Keratinocyte (primary cell): ENCODE measurements around the gene ABHD16A.

ENCODE experiments used
- EZH2 ChIP-seq: IDR thresholded peaks from one replicate; pipeline ENCODE4 v1.6.1; 2012; ENCODE audit warnings: inconsistent platforms, mild to moderate bottlenecking, low read length, moderate library complexity
- TF ChIP-seq, protein P1 (sequence below), 3 experiments: IDR thresholded peaks in 1 of 3; conservative IDR thresholded peaks in 1 of 3; optimal IDR thresholded peaks in 1 of 3; 2 replicates in 2 of 3; 3 replicates in 1 of 3; pipeline versions ENCODE3 to v1.5.1; 2011; ENCODE audit warnings: low read length in 3 of 3, mild to moderate bottlenecking in 3 of 3, moderate library complexity in 2 of 3, control low read depth in 1 of 3, inconsistent platforms in 1 of 3; ENCODE audit not compliant: insufficient read depth in 2 of 3; ENCODE audit errors: extremely low read depth in 1 of 3

DNA sequence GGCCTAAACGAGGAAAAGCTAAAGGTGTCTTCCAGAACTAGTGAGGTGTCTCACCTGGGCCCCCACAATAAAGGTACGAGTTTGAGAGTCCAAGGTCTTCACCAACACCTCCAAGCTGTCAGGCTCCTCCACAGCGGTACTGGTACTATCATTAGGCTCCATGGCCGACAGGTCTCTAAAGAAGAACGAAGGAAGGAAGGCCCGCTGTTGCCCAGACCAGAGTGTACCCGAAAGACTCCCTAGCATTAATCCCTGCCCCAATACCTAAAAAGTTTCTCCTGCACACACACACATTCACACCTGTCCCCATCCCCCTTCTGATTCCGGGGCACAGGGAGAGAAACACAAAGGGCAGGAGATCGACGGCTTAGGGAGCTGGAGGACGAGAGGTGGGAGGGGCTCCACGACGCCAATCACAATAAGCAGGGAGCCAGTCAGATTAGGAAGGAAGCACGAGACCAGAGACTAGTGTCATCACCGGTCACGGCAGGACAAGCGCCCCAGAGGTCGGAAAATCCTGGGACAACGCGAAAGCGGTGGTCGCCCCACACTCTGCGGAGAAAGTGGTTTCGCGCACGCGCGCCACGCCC, 51.4 kb downstream of the ABHD16A start:
- TF ChIP-seq, protein P1, sequence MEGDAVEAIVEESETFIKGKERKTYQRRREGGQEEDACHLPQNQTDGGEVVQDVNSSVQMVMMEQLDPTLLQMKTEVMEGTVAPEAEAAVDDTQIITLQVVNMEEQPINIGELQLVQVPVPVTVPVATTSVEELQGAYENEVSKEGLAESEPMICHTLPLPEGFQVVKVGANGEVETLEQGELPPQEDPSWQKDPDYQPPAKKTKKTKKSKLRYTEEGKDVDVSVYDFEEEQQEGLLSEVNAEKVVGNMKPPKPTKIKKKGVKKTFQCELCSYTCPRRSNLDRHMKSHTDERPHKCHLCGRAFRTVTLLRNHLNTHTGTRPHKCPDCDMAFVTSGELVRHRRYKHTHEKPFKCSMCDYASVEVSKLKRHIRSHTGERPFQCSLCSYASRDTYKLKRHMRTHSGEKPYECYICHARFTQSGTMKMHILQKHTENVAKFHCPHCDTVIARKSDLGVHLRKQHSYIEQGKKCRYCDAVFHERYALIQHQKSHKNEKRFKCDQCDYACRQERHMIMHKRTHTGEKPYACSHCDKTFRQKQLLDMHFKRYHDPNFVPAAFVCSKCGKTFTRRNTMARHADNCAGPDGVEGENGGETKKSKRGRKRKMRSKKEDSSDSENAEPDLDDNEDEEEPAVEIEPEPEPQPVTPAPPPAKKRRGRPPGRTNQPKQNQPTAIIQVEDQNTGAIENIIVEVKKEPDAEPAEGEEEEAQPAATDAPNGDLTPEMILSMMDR (optimal IDR thresholded peaks at IDR 0.05 in 1 of 3, IDR thresholded peaks at IDR 0.05 in 1 of 3, conservative IDR thresholded peaks at IDR 0.05 in 1 of 3; ENCODE audit: extremely low read depth in 1 of 3, insufficient read depth in 2 of 3, low read length in 3 of 3), result no peak
- TF ChIP-seq EZH2, result no peak
